Choroid plexus epithelial cell (primary cell): ENCODE results near the gene TARP.

Experiments
- DNase-seq: peaks from one replicate; pipeline ENCODE4 v3.0.0-alpha.2; 2010; ENCODE audit warnings: low read depth
- H3K4me3 ChIP-seq: 2 replicates; pipeline ENCODE4 v1.5.1; 2011; ENCODE audit warnings: low read depth, mild to moderate bottlenecking, control low read depth, low read length, moderate library complexity
- TF ChIP-seq, protein P1 (sequence below): conservative IDR thresholded peaks from 2 replicates; pipeline ENCODE4 v1.5.1; 2011; ENCODE audit warnings: low read depth, mild to moderate bottlenecking, control low read depth, inconsistent platforms, low read length, moderate library complexity

TARP gene

GRCh38 chr7:38318803-38319416 lies 45.5 kb upstream of the TARP start:
- peak; percentile 90 for DNase-seq
- TF ChIP-seq, protein P1, sequence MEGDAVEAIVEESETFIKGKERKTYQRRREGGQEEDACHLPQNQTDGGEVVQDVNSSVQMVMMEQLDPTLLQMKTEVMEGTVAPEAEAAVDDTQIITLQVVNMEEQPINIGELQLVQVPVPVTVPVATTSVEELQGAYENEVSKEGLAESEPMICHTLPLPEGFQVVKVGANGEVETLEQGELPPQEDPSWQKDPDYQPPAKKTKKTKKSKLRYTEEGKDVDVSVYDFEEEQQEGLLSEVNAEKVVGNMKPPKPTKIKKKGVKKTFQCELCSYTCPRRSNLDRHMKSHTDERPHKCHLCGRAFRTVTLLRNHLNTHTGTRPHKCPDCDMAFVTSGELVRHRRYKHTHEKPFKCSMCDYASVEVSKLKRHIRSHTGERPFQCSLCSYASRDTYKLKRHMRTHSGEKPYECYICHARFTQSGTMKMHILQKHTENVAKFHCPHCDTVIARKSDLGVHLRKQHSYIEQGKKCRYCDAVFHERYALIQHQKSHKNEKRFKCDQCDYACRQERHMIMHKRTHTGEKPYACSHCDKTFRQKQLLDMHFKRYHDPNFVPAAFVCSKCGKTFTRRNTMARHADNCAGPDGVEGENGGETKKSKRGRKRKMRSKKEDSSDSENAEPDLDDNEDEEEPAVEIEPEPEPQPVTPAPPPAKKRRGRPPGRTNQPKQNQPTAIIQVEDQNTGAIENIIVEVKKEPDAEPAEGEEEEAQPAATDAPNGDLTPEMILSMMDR, result peak; percentile 92
- no peak overlapping the region for H3K4me3 ChIP-seq

GRCh38 chr7:38318241-38318640 lies 44.8 kb upstream of the TARP start:
- H3K4me3 ChIP-seq, result no peak overlapping the region
- TF ChIP-seq, protein P1, result no peak
- no peak for DNase-seq

- TF ChIP-seq, protein P1, result no peak
- no peak for DNase-seq
- H3K4me3 ChIP-seq, result no peak overlapping the region
Observed at GRCh38 chr7:38317515-38317914, 44.1 kb upstream of the TARP start.

DNA sequence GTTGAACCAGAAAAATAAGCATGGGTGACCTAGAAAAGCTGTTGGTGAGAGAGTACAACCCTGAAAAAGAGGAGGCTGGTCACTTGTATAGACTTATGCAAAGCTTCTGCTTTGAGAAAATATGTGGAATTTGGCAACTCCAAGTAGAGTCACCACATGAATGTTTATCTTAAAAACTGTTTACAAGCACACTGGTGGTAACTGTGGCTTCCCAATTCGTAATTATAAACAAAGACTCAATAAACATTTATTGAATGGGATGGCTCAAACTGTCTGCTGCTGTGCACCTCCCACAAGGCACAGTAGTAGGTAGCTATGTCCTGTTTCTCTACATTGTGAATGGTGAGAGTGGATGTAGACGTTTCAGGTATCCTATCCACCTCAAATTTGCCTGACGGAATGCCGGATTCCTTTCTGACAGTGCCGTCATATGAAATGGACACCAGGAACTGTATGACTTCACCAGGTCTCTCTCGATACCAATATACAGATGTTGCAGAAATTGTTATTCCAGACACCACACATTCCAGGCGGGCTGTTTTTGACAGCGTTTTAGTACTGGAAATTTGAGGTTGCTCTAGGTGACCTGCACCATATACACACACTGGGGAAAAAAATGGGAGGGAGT lies 43.4 kb upstream of the TARP start:
- peak; percentile 33 for DNase-seq
- H3K4me3 ChIP-seq, result no peak overlapping the region
- TF ChIP-seq, protein P1, result no peak

- H3K4me3 ChIP-seq, result no peak overlapping the region
- no peak for DNase-seq
- TF ChIP-seq, protein P1, result no peak
Observed at GRCh38 chr7:38315410-38315809, 42.0 kb upstream of the TARP start.

DNA sequence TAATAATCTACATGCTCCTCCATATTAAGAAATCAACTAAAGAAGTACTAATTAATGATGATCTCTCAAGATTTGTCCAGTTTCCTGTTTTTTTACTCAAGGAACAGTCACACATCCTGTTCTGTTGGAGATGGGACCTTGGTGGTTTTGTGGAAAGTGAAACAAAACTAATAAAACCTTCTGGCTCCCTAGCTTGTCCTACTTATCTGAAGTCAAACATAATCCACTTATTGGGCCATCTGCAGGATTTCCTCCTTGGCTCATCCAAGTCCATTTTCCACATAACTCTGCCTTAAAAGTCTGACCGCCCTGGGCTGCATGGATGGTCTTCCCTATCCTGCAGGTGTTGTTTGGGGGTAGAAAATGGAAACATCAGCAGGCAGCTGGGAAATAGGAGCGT lies 39.4 kb upstream of the TARP start:
- DNase-seq, result no peak
- H3K4me3 ChIP-seq, result no peak overlapping the region
- TF ChIP-seq, protein P1, result no peak
